Esophagus squamous epithelium (tissue), 4 donors: Measurements from ENCODE around the gene FRMD1.

ENCODE experiments used
- CTCF ChIP-seq, 6 experiments: fragments of 450-650 bp in 4 of 6; fragments of 200-600 bp in 2 of 6; sonication (generic) in 2 of 6; IDR thresholded peaks; one replicate each; pipeline ENCODE4 v1.5.1; 2016 to 2019; ENCODE audit warnings: antibody characterized with exemption in 6 of 6, mild to moderate bottlenecking in 4 of 6, moderate library complexity in 4 of 6
- POLR2A ChIP-seq, 4 donors: fragments of 450-650 bp; IDR thresholded peaks; one replicate each; pipeline ENCODE4 v1.6.1; 2017; ENCODE audit warnings: antibody characterized with exemption in 4 of 4, mild to moderate bottlenecking in 4 of 4, moderate library complexity in 3 of 4

GRCh38 chr6:168106633-168107005 lies 27.6 kb upstream of the FRMD1 start:
- no peak for TF ChIP-seq CTCF (IDR thresholded peaks at IDR 0.05)
- no peak for TF ChIP-seq POLR2A (IDR thresholded peaks at IDR 0.05)
